GM23338 (cell line): ENCODE results near the gene HLCS. TPM values are rescaled to one million over a fixed set of nuclear protein-coding genes. Genes with fewer than 3 reads are reported as not detected.

ENCODE experiments used
- ATAC-seq: fragments of 200-7000 bp; cut with Tn5 transposase; 3 replicates; pipeline ENCODE4 v1.9.1; 2020
- DNase-seq: peaks from one replicate; pipeline ENCODE4 v3.0.0-alpha.2; 2015; ENCODE audit warnings: low spot score
- H2AFZ ChIP-seq: fragments of 200-600 bp; sonication (generic); 2 replicates; pipeline ENCODE4 v1.8.0; 2016; ENCODE audit warnings: antibody characterized with exemption, mild to moderate bottlenecking, moderate library complexity
- H3F3A ChIP-seq: fragments of 200-600 bp; sonication (generic); replicated peaks from 2 replicates; pipeline ENCODE4 v1.8.0; 2017; ENCODE audit warnings: antibody characterized with exemption, mixed run types, low read depth
- H3K27ac ChIP-seq: fragments of 200-600 bp; sonication (generic); 2 replicates; pipeline ENCODE4 v1.6.1; 2016; ENCODE audit warnings: low read depth
- H3K27me3 ChIP-seq: fragments of 200-600 bp; sonication (generic); 2 replicates; pipeline ENCODE4 v1.8.0; 2016; ENCODE audit warnings: mild to moderate bottlenecking, mixed run types, moderate library complexity; ENCODE audit not compliant: insufficient read depth
- H3K36me3 ChIP-seq: fragments of 200-600 bp; sonication (generic); 2 replicates; pipeline ENCODE4 v1.8.0; 2016; ENCODE audit warnings: mild to moderate bottlenecking; ENCODE audit not compliant: insufficient read depth
- H3K4me1 ChIP-seq: fragments of 200-600 bp; sonication (generic); 2 replicates; pipeline ENCODE4 v1.8.0; 2016; ENCODE audit warnings: mild to moderate bottlenecking, moderate library complexity; ENCODE audit not compliant: insufficient read depth
- H3K4me2 ChIP-seq: fragments of 200-600 bp; sonication (generic); 2 replicates; pipeline ENCODE4 v1.7.1; 2017; ENCODE audit warnings: mixed run types
- H3K4me3 ChIP-seq: fragments of 200-600 bp; sonication (generic); 2 replicates; pipeline ENCODE4 v1.6.1; 2016; ENCODE audit warnings: mixed run types
- H3K79me2 ChIP-seq: fragments of 200-600 bp; sonication (generic); replicated peaks from 2 replicates; pipeline ENCODE4 v1.8.0; 2017; ENCODE audit warnings: mild to moderate bottlenecking; ENCODE audit not compliant: insufficient read depth
- H3K9me2 ChIP-seq: fragments of 200-600 bp; sonication (generic); 2 replicates; pipeline ENCODE4 v1.8.0; 2017; ENCODE audit not compliant: insufficient read depth
- H4K20me1 ChIP-seq: fragments of 200-600 bp; sonication (generic); replicated peaks from 2 replicates; pipeline ENCODE4 v1.8.0; 2017; ENCODE audit warnings: mild to moderate bottlenecking; ENCODE audit not compliant: insufficient read depth
- H3K27ac Mint-ChIP-seq: 2 replicates; pipeline ENCODE4 v1.8.0; 2020; ENCODE audit warnings: inconsistent platforms, mild to moderate bottlenecking, moderate library complexity, mixed read lengths
- H3K27me3 Mint-ChIP-seq: 3 replicates; pipeline ENCODE4 v1.8.0; 2022; ENCODE audit warnings: low read depth, mild to moderate bottlenecking, moderate library complexity, mixed read lengths, inconsistent platforms; ENCODE audit not compliant: insufficient read depth, poor library complexity
- H3K36me3 Mint-ChIP-seq: 3 replicates; pipeline ENCODE4 v1.8.0; 2021; ENCODE audit warnings: low read depth, mild to moderate bottlenecking, inconsistent platforms, moderate library complexity, mixed read lengths
- H3K4me1 Mint-ChIP-seq: 3 replicates; pipeline ENCODE4 v1.8.0; 2020; ENCODE audit warnings: mild to moderate bottlenecking, inconsistent platforms, mixed read lengths
- H3K4me3 Mint-ChIP-seq: 3 replicates; pipeline ENCODE4 v1.8.0; 2021; ENCODE audit warnings: moderate library complexity, mild to moderate bottlenecking, inconsistent platforms, mixed read lengths
- H3K9me3 Mint-ChIP-seq: 3 replicates; pipeline ENCODE4 v1.8.0; 2020; ENCODE audit warnings: moderate library complexity, mild to moderate bottlenecking, inconsistent platforms, mixed read lengths
- CREB1 ChIP-seq: fragments of 250-450 bp; sonication (Bioruptor Pico); IDR thresholded peaks from 2 replicates; pipeline ENCODE4 v1.5.0; 2020; ENCODE audit warnings: low read depth, mild to moderate bottlenecking, moderate library complexity
- EZH2 ChIP-seq: fragments of 200-600 bp; sonication (generic); IDR thresholded peaks from one replicate; pipeline ENCODE4 v1.8.0; 2017; ENCODE audit warnings: antibody characterized with exemption, mild to moderate bottlenecking, low read depth; ENCODE audit not compliant: unreplicated experiment
- EZH2phosphoT487 ChIP-seq: fragments of 200-600 bp; sonication (generic); IDR thresholded peaks from one replicate; pipeline ENCODE4 v1.8.1; 2018; ENCODE audit warnings: antibody characterized with exemption; ENCODE audit not compliant: unreplicated experiment
- JUNB ChIP-seq: IDR thresholded peaks from one replicate; pipeline ENCODE4 v1.6.1; 2016; ENCODE audit warnings: antibody characterized with exemption; ENCODE audit not compliant: unreplicated experiment
- NANOG ChIP-seq: IDR thresholded peaks from 2 replicates; pipeline ENCODE4 v1.6.1; 2016; ENCODE audit warnings: antibody characterized with exemption, borderline replicate concordance
- POLR2AphosphoS5 ChIP-seq: IDR thresholded peaks from 2 replicates; pipeline ENCODE4 v1.6.1; 2016; ENCODE audit warnings: antibody characterized with exemption, low read depth
- STAT1 ChIP-seq: IDR thresholded peaks from one replicate; pipeline ENCODE4 v1.6.1; 2016; ENCODE audit warnings: antibody characterized with exemption; ENCODE audit not compliant: unreplicated experiment
- ZNF114 ChIP-seq: fragments of 250-450 bp; sonication (Bioruptor Pico); IDR thresholded peaks from 2 replicates; pipeline ENCODE4 v1.5.0; 2020; ENCODE audit warnings: mild to moderate bottlenecking, moderate library complexity
- ZNF331 ChIP-seq: fragments of 250-450 bp; sonication (Bioruptor Pico); IDR thresholded peaks from 2 replicates; pipeline ENCODE4 v1.5.0; 2020; ENCODE audit warnings: low read depth, mild to moderate bottlenecking, moderate library complexity
- polyA plus RNA-seq: library from polyadenylated mRNA; unstranded; fragments of >200 nt; fragmentation: Nextera tagmentation; extraction: Ambion mirVana; gene quantifications from 2 replicates; pipeline ENCODE4 v1.2.1, GENCODE V29; 2016
- total RNA-seq: library from RNA; depleted of rRNA; stranded (reverse); fragments of >200 nt; shearing (Covaris generic); gene quantifications from 2 replicates; pipeline ENCODE4 v1.2.3, GENCODE V29; 2014
- TF ChIP-seq, protein P1 (sequence below), 2 experiments: fragments of 200-600 bp in 1 of 2; sonication (generic) in 1 of 2; conservative IDR thresholded peaks; 2 replicates each; pipeline versions ENCODE4 v1.5.1 to v1.6.1; 2016 to 2017; ENCODE audit warnings: antibody characterized with exemption in 2 of 2, low read depth in 2 of 2, mild to moderate bottlenecking in 2 of 2, moderate library complexity in 1 of 2
- TF ChIP-seq, protein P2 (sequence below): IDR thresholded peaks from 2 replicates; pipeline ENCODE4 v1.6.1; 2016; ENCODE audit warnings: antibody characterized with exemption
- TF ChIP-seq, protein P3 (sequence below): IDR thresholded peaks from one replicate; pipeline ENCODE4 v1.6.1; 2018; ENCODE audit warnings: antibody characterized with exemption; ENCODE audit not compliant: unreplicated experiment
- TF ChIP-seq, protein P4 (sequence below): fragments of 250-450 bp; sonication (Bioruptor Pico); IDR thresholded peaks from 2 replicates; pipeline ENCODE4 v1.5.0; 2020; ENCODE audit warnings: mild to moderate bottlenecking, moderate library complexity

The HLCS gene
- total and polyA plus RNA-seq, 2 experiments from 2014 or later, result 6.1 to 14.7 TPM

DNA sequence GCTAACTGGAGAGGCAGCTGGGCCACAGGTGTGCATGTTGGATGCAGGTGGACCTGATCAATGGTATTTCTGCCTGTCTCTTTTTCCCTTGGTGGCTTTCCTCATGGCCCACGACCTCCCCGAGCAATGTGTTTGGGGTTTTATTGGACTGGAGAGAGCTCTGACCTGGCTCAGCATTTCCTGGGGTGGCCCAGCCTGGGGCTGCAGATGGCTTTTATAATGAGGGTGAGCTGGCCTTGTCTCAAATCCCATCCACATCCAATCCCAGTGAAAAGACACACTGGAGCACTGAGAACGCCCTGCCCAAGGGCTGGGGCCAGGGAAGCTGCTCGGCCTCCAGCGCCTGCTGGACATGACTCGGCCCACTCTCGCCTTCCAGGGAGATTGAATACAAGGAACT lies 223.5 kb downstream of the HLCS start:
- no peaks in the 10 kb centered on the region; the same call in 2 of the 3 replicates for H3K36me3 Mint-ChIP-seq
- ATAC-seq, result no peak
- H3K4me1 Mint-ChIP-seq, result peaks cover 18% of the 10 kb centered on the region
- H3K4me3 ChIP-seq, result no peak overlapping the region
- no peaks in the 10 kb centered on the region for H3F3A ChIP-seq
- H3K4me2 ChIP-seq, result no peak overlapping the region
- peaks cover 16% of the 10 kb centered on the region; the same call in 1 of the 2 replicates for H3K27me3 ChIP-seq
- DNase-seq, result no peak
- no peaks in the 10 kb centered on the region for H4K20me1 ChIP-seq
- no peak overlapping the region for H3K27ac ChIP-seq
- no peaks in the 10 kb centered on the region; the same call in 2 of the 3 replicates for H3K9me3 Mint-ChIP-seq
- no peak overlapping the region for H2AFZ ChIP-seq
- H3K27ac Mint-ChIP-seq, result no peak overlapping the region
- H3K4me1 ChIP-seq, result no peaks in the 10 kb centered on the region; the same call in none of the 2 replicates
- H3K27me3 Mint-ChIP-seq, result peaks cover 32% of the 10 kb centered on the region
- TF ChIP-seq POLR2AphosphoS5 (no peak), ZNF331 (CRISPR knock-in tag) (no peak), JUNB (no peak), EZH2 (no peak), EZH2phosphoT487 (no peak), NANOG (no peak), ZNF114 (CRISPR knock-in tag) (no peak), STAT1 (no peak), CREB1 (no peak)
- TF ChIP-seq, protein P1, sequence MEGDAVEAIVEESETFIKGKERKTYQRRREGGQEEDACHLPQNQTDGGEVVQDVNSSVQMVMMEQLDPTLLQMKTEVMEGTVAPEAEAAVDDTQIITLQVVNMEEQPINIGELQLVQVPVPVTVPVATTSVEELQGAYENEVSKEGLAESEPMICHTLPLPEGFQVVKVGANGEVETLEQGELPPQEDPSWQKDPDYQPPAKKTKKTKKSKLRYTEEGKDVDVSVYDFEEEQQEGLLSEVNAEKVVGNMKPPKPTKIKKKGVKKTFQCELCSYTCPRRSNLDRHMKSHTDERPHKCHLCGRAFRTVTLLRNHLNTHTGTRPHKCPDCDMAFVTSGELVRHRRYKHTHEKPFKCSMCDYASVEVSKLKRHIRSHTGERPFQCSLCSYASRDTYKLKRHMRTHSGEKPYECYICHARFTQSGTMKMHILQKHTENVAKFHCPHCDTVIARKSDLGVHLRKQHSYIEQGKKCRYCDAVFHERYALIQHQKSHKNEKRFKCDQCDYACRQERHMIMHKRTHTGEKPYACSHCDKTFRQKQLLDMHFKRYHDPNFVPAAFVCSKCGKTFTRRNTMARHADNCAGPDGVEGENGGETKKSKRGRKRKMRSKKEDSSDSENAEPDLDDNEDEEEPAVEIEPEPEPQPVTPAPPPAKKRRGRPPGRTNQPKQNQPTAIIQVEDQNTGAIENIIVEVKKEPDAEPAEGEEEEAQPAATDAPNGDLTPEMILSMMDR (conservative IDR thresholded peaks at IDR 0.05; ENCODE audit: low read depth in 2 of 2), result no peak
- TF ChIP-seq, protein P2, sequence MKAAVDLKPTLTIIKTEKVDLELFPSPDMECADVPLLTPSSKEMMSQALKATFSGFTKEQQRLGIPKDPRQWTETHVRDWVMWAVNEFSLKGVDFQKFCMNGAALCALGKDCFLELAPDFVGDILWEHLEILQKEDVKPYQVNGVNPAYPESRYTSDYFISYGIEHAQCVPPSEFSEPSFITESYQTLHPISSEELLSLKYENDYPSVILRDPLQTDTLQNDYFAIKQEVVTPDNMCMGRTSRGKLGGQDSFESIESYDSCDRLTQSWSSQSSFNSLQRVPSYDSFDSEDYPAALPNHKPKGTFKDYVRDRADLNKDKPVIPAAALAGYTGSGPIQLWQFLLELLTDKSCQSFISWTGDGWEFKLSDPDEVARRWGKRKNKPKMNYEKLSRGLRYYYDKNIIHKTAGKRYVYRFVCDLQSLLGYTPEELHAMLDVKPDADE, result no peak
- TF ChIP-seq, protein P3, sequence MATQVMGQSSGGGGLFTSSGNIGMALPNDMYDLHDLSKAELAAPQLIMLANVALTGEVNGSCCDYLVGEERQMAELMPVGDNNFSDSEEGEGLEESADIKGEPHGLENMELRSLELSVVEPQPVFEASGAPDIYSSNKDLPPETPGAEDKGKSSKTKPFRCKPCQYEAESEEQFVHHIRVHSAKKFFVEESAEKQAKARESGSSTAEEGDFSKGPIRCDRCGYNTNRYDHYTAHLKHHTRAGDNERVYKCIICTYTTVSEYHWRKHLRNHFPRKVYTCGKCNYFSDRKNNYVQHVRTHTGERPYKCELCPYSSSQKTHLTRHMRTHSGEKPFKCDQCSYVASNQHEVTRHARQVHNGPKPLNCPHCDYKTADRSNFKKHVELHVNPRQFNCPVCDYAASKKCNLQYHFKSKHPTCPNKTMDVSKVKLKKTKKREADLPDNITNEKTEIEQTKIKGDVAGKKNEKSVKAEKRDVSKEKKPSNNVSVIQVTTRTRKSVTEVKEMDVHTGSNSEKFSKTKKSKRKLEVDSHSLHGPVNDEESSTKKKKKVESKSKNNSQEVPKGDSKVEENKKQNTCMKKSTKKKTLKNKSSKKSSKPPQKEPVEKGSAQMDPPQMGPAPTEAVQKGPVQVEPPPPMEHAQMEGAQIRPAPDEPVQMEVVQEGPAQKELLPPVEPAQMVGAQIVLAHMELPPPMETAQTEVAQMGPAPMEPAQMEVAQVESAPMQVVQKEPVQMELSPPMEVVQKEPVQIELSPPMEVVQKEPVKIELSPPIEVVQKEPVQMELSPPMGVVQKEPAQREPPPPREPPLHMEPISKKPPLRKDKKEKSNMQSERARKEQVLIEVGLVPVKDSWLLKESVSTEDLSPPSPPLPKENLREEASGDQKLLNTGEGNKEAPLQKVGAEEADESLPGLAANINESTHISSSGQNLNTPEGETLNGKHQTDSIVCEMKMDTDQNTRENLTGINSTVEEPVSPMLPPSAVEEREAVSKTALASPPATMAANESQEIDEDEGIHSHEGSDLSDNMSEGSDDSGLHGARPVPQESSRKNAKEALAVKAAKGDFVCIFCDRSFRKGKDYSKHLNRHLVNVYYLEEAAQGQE, result no peak
- TF ChIP-seq, protein P4, sequence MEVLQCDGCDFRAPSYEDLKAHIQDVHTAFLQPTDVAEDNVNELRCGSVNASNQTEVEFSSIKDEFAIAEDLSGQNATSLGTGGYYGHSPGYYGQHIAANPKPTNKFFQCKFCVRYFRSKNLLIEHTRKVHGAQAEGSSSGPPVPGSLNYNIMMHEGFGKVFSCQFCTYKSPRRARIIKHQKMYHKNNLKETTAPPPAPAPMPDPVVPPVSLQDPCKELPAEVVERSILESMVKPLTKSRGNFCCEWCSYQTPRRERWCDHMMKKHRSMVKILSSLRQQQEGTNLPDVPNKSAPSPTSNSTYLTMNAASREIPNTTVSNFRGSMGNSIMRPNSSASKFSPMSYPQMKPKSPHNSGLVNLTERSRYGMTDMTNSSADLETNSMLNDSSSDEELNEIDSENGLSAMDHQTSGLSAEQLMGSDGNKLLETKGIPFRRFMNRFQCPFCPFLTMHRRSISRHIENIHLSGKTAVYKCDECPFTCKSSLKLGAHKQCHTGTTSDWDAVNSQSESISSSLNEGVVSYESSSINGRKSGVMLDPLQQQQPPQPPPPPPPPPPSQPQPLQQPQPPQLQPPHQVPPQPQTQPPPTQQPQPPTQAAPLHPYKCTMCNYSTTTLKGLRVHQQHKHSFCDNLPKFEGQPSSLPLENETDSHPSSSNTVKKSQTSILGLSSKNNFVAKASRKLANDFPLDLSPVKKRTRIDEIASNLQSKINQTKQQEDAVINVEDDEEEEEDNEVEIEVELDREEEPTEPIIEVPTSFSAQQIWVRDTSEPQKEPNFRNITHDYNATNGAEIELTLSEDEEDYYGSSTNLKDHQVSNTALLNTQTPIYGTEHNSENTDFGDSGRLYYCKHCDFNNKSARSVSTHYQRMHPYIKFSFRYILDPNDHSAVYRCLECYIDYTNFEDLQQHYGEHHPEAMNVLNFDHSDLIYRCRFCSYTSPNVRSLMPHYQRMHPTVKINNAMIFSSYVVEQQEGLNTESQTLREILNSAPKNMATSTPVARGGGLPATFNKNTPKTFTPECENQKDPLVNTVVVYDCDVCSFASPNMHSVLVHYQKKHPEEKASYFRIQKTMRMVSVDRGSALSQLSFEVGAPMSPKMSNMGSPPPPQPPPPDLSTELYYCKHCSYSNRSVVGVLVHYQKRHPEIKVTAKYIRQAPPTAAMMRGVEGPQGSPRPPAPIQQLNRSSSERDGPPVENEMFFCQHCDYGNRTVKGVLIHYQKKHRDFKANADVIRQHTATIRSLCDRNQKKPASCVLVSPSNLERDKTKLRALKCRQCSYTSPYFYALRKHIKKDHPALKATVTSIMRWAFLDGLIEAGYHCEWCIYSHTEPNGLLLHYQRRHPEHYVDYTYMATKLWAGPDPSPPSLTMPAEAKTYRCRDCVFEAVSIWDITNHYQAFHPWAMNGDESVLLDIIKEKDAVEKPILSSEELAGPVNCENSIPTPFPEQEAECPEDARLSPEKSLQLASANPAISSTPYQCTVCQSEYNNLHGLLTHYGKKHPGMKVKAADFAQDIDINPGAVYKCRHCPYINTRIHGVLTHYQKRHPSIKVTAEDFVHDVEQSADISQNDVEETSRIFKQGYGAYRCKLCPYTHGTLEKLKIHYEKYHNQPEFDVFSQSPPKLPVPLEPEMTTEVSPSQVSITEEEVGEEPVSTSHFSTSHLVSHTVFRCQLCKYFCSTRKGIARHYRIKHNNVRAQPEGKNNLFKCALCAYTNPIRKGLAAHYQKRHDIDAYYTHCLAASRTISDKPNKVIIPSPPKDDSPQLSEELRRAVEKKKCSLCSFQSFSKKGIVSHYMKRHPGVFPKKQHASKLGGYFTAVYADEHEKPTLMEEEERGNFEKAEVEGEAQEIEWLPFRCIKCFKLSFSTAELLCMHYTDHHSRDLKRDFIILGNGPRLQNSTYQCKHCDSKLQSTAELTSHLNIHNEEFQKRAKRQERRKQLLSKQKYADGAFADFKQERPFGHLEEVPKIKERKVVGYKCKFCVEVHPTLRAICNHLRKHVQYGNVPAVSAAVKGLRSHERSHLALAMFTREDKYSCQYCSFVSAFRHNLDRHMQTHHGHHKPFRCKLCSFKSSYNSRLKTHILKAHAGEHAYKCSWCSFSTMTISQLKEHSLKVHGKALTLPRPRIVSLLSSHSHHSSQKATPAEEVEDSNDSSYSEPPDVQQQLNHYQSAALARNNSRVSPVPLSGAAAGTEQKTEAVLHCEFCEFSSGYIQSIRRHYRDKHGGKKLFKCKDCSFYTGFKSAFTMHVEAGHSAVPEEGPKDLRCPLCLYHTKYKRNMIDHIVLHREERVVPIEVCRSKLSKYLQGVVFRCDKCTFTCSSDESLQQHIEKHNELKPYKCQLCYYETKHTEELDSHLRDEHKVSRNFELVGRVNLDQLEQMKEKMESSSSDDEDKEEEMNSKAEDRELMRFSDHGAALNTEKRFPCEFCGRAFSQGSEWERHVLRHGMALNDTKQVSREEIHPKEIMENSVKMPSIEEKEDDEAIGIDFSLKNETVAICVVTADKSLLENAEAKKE (CRISPR knock-in tag), result no peak
- no peaks in the 10 kb centered on the region for H3K36me3 ChIP-seq
- no peaks in the 10 kb centered on the region for H3K9me2 ChIP-seq
- H3K4me3 Mint-ChIP-seq, result no peak overlapping the region
- no peaks in the 10 kb centered on the region for H3K79me2 ChIP-seq
